Omental fat pad (tissue), 4 donors: Measurements from ENCODE around the gene TENT4A. TPM values are rescaled to one million over a fixed set of nuclear protein-coding genes. Genes with fewer than 3 reads are reported as not detected.

ENCODE experiments used
- ATAC-seq: fragments of 150-250 bp; one replicate; pipeline ENCODE4 v1.9.1; 2016; ENCODE audit warnings: mild to moderate bottlenecking, moderate library complexity; ENCODE audit not compliant: low FRiP score
- DNase-seq: peaks from one replicate; pipeline ENCODE4 v3.0.0-alpha.2; 2019; ENCODE audit warnings: low spot score
- CTCF ChIP-seq, 3 donors: fragments of 450-650 bp; IDR thresholded peaks; one replicate each; pipeline ENCODE4 v1.5.1; 2016 to 2017; ENCODE audit warnings: antibody characterized with exemption in 3 of 3, mild to moderate bottlenecking in 3 of 3, moderate library complexity in 2 of 3
- total RNA-seq, 4 donors: library from RNA; depleted of rRNA; stranded (reverse); fragments of >200 nt; gene quantifications; one replicate each; pipeline ENCODE4 v1.1.0, GENCODE V29; 2016

TENT4A gene
- total RNA-seq, 4 donors from 2014 or later, result 25.1 to 40.1 (median 31.1) TPM

- ATAC-seq, result no peak
- no peak for DNase-seq
- TF ChIP-seq CTCF (IDR thresholded peaks at IDR 0.05), result no peak
Observed at GRCh38 chr5:6783787-6784186, 70.6 kb downstream of the TENT4A start.

GRCh38 chr5:6784481-6784880, 71.2 kb downstream of the TENT4A start:
- no peak for ATAC-seq
- no peak for TF ChIP-seq CTCF (IDR thresholded peaks at IDR 0.05)
- no peak for DNase-seq

GRCh38 chr5:6785161-6785860, 72.1 kb downstream of the TENT4A start:
- TF ChIP-seq CTCF (IDR thresholded peaks at IDR 0.05), result no peak
- DNase-seq (no peak), ATAC-seq (no peak)

- TF ChIP-seq CTCF (IDR thresholded peaks at IDR 0.05), result no peak
- DNase-seq, result no peak
- no peak for ATAC-seq
Observed at GRCh38 chr5:6785861-6786180, 72.6 kb downstream of the TENT4A start.

GRCh38 chr5:6786786-6787495, 73.7 kb downstream of the TENT4A start:
- no peak for ATAC-seq
- DNase-seq, result no peak
- no peak for TF ChIP-seq CTCF (IDR thresholded peaks at IDR 0.05)

GRCh38 chr5:6787941-6788340, 74.7 kb downstream of the TENT4A start:
- no peak for TF ChIP-seq CTCF (IDR thresholded peaks at IDR 0.05)
- DNase-seq (no peak), ATAC-seq (no peak)

GRCh38 chr5:6788439-6788838, 75.2 kb downstream of the TENT4A start:
- no peak for ATAC-seq
- no peak for TF ChIP-seq CTCF (IDR thresholded peaks at IDR 0.05)
- DNase-seq, result no peak
